Measurements from ENCODE around the gene SMAD7. TPM values are rescaled to one million over a fixed set of nuclear protein-coding genes. Genes with fewer than 3 reads are reported as not detected.

Gene SMAD7
- total RNA-seq, 1 donor from 2014 or later: 24.3 TPM

DNA sequence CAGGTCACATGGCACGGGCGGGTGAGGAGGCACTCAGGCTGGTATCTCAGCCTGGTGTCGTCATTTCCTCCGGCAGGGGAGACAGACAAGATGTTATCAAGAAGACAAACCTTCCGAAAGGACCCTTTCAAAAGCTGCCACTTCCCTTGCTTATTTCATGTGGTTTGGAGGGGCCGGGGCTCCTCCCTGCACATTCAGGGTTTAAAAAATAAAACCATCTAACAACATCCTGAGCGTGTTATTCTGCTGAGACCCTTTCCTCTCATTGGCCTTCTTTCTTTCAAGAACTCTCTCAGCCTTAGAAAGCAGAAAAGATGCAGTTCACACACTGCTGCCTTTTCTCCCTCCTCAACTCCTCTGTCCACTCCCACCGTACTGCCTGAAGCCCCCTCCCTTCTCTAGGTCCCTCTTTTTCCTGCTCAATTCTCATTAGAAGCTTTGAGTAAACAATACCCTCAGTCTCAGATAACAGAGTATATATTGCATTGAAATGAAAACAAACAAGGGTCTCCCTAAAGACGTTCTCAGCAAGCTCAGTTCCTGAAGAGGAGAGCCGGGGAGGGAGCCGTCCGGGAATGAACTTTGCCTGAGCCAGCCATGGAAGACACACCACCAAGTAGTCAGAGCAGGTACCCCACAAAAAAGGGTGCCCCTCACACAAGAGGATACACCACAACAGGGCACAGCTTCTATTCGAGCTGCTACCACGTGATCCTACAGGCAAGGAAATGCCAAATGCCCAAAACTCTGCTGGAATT lies 9.7 kb downstream of the SMAD7 start:
- H3K4me3 Mint-ChIP-seq (ENCODE audit: low read depth): peak overlapping the region; percentile 46
- H3K27me3 Mint-ChIP-seq: no peaks in the 10 kb centered on the region
- TF ChIP-seq, protein P1, sequence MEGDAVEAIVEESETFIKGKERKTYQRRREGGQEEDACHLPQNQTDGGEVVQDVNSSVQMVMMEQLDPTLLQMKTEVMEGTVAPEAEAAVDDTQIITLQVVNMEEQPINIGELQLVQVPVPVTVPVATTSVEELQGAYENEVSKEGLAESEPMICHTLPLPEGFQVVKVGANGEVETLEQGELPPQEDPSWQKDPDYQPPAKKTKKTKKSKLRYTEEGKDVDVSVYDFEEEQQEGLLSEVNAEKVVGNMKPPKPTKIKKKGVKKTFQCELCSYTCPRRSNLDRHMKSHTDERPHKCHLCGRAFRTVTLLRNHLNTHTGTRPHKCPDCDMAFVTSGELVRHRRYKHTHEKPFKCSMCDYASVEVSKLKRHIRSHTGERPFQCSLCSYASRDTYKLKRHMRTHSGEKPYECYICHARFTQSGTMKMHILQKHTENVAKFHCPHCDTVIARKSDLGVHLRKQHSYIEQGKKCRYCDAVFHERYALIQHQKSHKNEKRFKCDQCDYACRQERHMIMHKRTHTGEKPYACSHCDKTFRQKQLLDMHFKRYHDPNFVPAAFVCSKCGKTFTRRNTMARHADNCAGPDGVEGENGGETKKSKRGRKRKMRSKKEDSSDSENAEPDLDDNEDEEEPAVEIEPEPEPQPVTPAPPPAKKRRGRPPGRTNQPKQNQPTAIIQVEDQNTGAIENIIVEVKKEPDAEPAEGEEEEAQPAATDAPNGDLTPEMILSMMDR (IDR thresholded peaks at IDR 0.05; ENCODE audit: unreplicated experiment): no peak
- H3K36me3 Mint-ChIP-seq (ENCODE audit: insufficient read depth): peaks cover 7% of the 10 kb centered on the region
- peak overlapping the region; percentile 60 for H3K27ac Mint-ChIP-seq
- H3K9me3 Mint-ChIP-seq (ENCODE audit: low read depth): no peaks in the 10 kb centered on the region
- peaks cover 82% of the 10 kb centered on the region for H3K4me1 Mint-ChIP-seq (ENCODE audit: low read depth)
- DNase-seq (ENCODE audit: low spot score, unreplicated experiment): no peak

DNA sequence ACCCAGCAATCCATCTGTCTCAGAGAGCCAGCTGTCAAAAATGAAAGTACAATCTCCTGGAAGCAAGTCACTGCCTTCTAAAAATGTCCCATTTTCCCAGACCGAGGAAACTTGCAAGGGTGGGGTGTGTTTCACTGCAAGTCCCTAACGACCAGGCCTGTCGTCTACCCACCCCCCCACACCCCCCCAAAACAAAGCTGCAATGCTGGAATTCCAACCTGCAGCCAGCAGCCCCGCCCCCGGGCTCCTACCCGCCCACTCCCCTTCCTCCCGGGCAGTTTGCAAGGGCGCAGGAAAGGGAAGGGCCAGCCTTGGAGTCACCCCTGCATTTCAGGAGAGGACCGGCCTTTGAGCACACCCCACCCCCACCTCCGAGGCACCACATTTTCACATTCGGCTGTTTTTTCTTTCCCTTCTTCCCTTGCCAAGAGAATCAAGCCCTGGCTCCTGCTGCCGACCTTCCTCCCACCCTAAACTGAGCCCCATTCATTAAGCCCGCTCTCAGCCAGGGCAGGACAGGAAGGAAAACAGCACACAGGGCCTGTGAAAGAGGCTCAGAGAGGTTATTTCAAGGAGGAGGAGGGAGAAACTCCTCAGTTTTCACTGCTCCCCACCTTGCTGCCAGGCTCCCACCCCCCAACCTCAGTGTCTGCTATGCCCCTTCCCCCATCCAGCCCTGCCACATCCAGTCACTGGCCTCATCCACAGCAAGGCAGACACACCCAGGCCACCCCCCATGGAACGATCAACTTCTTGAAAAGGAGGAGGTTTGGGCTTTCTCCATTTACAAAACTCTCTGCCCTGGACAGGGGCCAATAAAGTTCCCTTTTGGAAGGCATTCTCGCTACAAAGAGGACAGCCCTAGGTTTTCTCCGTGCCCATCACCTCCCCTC lies 11.3 kb downstream of the SMAD7 start:
- TF ChIP-seq, protein P1 (IDR thresholded peaks at IDR 0.05; ENCODE audit: unreplicated experiment): no peak

DNA sequence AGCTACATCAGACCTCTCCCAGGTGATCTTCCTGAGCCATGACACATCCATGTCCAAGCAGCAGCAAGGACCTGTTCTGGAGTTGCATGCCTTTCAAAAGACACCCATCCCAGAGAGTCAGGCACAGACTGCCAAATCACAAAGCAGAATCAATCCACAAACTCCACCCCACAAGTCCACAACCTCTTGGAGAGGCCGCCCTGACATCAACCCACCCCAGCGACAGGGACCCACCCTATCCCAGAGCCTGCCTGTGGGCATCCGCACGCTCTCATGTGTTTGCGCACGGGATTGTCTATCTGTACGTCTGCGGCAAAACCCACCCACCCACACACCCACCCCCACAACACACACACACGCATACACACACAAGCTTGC lies 11.9 kb downstream of the SMAD7 start:
- no peak overlapping the region for H3K27ac Mint-ChIP-seq
- no peak overlapping the region for H3K4me3 Mint-ChIP-seq (ENCODE audit: low read depth)
- DNase-seq (ENCODE audit: low spot score, unreplicated experiment): no peak
- no peaks in the 10 kb centered on the region for H3K27me3 Mint-ChIP-seq
- H3K4me1 Mint-ChIP-seq (ENCODE audit: low read depth): peaks cover 75% of the 10 kb centered on the region
- TF ChIP-seq, protein P1 (IDR thresholded peaks at IDR 0.05; ENCODE audit: unreplicated experiment): no peak
- peaks cover 4% of the 10 kb centered on the region for H3K36me3 Mint-ChIP-seq (ENCODE audit: insufficient read depth)
- no peaks in the 10 kb centered on the region for H3K9me3 Mint-ChIP-seq (ENCODE audit: low read depth)

More for the DNA sequence above, 11.3 kb downstream of the SMAD7 start:
- DNase-seq (ENCODE audit: low spot score, unreplicated experiment): no peak
- H3K4me3 Mint-ChIP-seq (ENCODE audit: low read depth): peak overlapping the region; percentile 31
- H3K27me3 Mint-ChIP-seq: no peaks in the 10 kb centered on the region
- H3K36me3 Mint-ChIP-seq (ENCODE audit: insufficient read depth): peaks cover 6% of the 10 kb centered on the region
- no peaks in the 10 kb centered on the region for H3K9me3 Mint-ChIP-seq (ENCODE audit: low read depth)
- H3K4me1 Mint-ChIP-seq (ENCODE audit: low read depth): peaks cover 76% of the 10 kb centered on the region
- peak overlapping the region; percentile 88 for H3K27ac Mint-ChIP-seq

DNA sequence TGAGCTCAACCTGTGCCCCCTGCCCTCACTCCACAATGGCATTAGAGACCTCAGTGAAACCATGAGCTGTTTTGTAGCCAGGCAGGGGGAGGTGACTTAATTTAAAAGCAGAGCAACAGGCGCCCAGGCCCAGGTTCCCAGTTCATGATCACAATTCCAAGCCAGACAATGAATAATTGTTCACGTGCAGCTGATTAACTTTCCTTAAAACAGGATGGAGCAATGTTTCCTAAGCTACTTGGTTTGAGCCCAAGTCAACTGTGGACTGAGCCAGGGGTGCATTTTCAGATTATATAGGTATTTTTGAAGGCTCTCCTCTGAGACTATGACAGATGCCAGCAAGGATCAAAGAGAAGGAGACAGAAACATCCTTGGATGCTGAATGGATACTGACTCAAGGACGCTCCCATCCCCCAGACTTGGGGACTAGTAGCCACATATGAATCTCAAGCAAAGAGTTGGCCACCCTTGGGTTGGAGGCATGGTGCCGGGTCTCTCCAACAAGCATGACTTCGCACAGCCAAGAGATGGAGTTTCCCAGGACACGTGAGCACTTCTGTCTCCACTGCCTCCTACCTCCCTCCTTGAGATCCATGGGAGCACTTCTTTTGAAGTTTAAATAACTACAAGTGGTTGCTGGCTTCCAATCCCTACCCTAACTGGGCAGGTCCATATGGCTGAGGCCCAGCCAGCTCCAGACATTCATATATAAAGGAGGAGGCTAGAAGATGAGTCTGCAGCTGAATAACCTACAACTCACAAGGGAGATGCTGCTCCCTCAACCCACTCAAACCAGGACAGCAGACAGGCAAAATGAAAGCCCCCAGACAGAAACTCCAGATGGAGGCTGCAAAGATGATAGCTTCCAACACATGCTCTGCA lies 12.7 kb downstream of the SMAD7 start:
- no peak for DNase-seq (ENCODE audit: low spot score, unreplicated experiment)
- Mint-ChIP-seq H3K27me3 (no peaks in the 10 kb centered on the region), H3K27ac (peak overlapping the region; percentile 78), H3K4me1 (ENCODE audit: low read depth) (peaks cover 73% of the 10 kb centered on the region), H3K9me3 (ENCODE audit: low read depth) (no peaks in the 10 kb centered on the region), H3K4me3 (ENCODE audit: low read depth) (no peak overlapping the region), H3K36me3 (ENCODE audit: insufficient read depth) (peaks cover 4% of the 10 kb centered on the region)
- TF ChIP-seq, protein P1 (IDR thresholded peaks at IDR 0.05; ENCODE audit: unreplicated experiment): no peak

DNA sequence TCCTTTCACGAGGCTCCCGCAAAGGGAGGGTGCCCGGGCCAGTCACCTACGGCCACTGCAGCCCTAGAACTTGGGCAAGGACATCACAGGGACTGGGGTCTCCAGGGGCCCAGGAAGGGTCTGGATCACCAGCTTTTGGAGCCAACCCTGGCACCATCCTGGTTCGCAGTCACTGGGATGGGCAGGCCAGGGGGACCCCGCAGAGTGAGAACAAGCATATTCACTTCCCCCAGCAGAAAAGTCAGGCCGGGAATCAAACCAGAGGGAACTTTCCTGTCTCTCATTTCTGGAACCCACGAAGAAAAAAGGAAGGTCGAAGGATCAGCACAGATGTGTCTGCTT lies 15.4 kb downstream of the SMAD7 start:
- H3K36me3 Mint-ChIP-seq (ENCODE audit: insufficient read depth): peaks cover 2% of the 10 kb centered on the region
- TF ChIP-seq, protein P1 (IDR thresholded peaks at IDR 0.05; ENCODE audit: unreplicated experiment): no peak
- peaks cover 74% of the 10 kb centered on the region for H3K4me1 Mint-ChIP-seq (ENCODE audit: low read depth)
- DNase-seq (ENCODE audit: low spot score, unreplicated experiment): no peak
- no peak overlapping the region for H3K4me3 Mint-ChIP-seq (ENCODE audit: low read depth)
- H3K27ac Mint-ChIP-seq: peak overlapping the region; percentile 68
- H3K27me3 Mint-ChIP-seq: no peaks in the 10 kb centered on the region
- H3K9me3 Mint-ChIP-seq (ENCODE audit: low read depth): no peaks in the 10 kb centered on the region
